ENCODE measurements around the gene TENT5A.

DNA sequence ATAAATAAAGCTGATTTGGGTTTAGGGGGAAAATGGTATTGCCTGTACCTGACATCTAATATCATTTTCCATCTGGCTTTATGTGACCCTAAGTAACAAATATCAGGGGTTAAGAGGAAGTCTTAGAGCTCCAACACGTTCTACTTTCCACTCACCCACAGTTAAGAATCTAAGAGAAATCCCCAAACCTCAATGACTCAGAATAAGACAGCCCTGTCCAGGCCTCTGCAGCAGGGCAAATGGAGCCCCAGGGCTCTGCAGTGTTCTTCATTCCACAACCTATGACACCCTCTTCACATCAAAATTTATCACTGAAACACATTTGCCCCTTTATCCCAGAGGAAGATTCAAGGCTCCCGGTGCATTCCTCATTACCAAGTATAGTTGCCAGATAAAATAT lies 20.3 kb upstream of the TENT5A start:
- TF ChIP-seq, protein P1, sequence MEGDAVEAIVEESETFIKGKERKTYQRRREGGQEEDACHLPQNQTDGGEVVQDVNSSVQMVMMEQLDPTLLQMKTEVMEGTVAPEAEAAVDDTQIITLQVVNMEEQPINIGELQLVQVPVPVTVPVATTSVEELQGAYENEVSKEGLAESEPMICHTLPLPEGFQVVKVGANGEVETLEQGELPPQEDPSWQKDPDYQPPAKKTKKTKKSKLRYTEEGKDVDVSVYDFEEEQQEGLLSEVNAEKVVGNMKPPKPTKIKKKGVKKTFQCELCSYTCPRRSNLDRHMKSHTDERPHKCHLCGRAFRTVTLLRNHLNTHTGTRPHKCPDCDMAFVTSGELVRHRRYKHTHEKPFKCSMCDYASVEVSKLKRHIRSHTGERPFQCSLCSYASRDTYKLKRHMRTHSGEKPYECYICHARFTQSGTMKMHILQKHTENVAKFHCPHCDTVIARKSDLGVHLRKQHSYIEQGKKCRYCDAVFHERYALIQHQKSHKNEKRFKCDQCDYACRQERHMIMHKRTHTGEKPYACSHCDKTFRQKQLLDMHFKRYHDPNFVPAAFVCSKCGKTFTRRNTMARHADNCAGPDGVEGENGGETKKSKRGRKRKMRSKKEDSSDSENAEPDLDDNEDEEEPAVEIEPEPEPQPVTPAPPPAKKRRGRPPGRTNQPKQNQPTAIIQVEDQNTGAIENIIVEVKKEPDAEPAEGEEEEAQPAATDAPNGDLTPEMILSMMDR (IDR thresholded peaks at IDR 0.05) = no peak
- no peak for TF ChIP-seq EP300 (IDR thresholded peaks at IDR 0.05)

All from stomach (tissue), 4 donors.